Gastrocnemius medialis (tissue), 4 donors: ENCODE measurements around the gene GFER.
A peak's percentile ranks its signal among the peaks of the same experiment; 100 is the strongest.

Source experiments
- POLR2A ChIP-seq, 2 donors: fragments of 450-650 bp; IDR thresholded peaks; one replicate each; pipeline ENCODE4 v1.6.1; 2017; ENCODE audit warnings: antibody characterized with exemption in 2 of 2, mild to moderate bottlenecking in 2 of 2, moderate library complexity in 2 of 2
- TF ChIP-seq, protein P1 (sequence below), 5 experiments: fragments of 450-650 bp in 3 of 5; fragments of 200-600 bp in 2 of 5; sonication (generic) in 2 of 5; IDR thresholded peaks in 4 of 5; conservative IDR thresholded peaks in 1 of 5; 1 replicate in 4 of 5; 2 replicates in 1 of 5; pipeline ENCODE4 v1.5.1; 2016 to 2019; ENCODE audit warnings: antibody characterized with exemption in 5 of 5, mild to moderate bottlenecking in 3 of 5, moderate library complexity in 3 of 5

DNA sequence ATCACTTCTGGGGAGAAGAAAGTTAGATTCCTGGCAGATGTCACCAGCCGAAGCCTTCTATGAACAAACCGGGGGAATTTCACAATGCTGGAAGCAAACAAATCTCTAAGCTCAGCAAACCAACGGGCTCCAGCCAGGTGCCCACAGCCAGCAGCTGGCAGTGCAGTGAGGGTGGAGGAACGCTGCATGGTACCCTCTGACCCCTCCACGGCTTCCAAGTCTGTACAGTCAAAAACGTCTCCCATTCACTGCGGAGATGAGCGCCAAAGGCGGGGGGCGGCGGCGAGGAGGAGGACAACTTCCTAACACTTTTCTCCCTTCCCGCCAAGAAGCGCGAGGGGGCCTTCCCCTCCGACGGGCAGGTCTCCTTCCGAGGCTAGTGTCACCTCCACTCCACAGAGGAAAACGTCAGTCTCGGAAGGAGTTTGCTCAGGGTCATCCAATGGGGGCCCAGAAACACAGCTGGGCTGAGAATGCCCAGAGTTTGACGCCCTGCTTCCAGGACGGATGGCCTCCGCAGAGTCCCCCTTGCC is 24.7 kb downstream of the GFER start:
- TF ChIP-seq, protein P1, sequence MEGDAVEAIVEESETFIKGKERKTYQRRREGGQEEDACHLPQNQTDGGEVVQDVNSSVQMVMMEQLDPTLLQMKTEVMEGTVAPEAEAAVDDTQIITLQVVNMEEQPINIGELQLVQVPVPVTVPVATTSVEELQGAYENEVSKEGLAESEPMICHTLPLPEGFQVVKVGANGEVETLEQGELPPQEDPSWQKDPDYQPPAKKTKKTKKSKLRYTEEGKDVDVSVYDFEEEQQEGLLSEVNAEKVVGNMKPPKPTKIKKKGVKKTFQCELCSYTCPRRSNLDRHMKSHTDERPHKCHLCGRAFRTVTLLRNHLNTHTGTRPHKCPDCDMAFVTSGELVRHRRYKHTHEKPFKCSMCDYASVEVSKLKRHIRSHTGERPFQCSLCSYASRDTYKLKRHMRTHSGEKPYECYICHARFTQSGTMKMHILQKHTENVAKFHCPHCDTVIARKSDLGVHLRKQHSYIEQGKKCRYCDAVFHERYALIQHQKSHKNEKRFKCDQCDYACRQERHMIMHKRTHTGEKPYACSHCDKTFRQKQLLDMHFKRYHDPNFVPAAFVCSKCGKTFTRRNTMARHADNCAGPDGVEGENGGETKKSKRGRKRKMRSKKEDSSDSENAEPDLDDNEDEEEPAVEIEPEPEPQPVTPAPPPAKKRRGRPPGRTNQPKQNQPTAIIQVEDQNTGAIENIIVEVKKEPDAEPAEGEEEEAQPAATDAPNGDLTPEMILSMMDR (IDR thresholded peaks at IDR 0.05 in 4 of 5, conservative IDR thresholded peaks at IDR 0.05 in 1 of 5), result no peak
- TF ChIP-seq POLR2A (IDR thresholded peaks at IDR 0.05), result peak in 1 of 2 donors; percentile 34
